Osteoblast (primary cell): ENCODE measurements around the gene PRKAG2. TPM values are rescaled to one million over a fixed set of nuclear protein-coding genes. Genes with fewer than 3 reads are reported as not detected.
A peak's percentile ranks its signal among the peaks of the same experiment; 100 is the strongest.

Experiments
- DNase-seq: peaks from one replicate; pipeline ENCODE4 v3.0.0; 2011; ENCODE audit warnings: low spot score, mixed read lengths; ENCODE audit not compliant: insufficient read length; ENCODE audit errors: missing footprints
- H2AFZ ChIP-seq: 2 replicates; pipeline ENCODE4 v1.6.0; 2011; ENCODE audit warnings: mild to moderate bottlenecking, low read length
- H3K27ac ChIP-seq: 2 replicates; pipeline ENCODE4 v1.5.1; 2011; ENCODE audit warnings: mild to moderate bottlenecking, low read depth, low read length, moderate library complexity
- H3K27me3 ChIP-seq: 2 replicates; pipeline ENCODE4 v1.6.0; 2012; ENCODE audit warnings: mild to moderate bottlenecking, control low read depth, inconsistent platforms, low read length, moderate library complexity; ENCODE audit not compliant: insufficient read depth
- H3K36me3 ChIP-seq: 2 replicates; pipeline ENCODE4 v1.5.1; 2011; ENCODE audit warnings: mild to moderate bottlenecking, low read length, control low read depth, moderate library complexity; ENCODE audit not compliant: insufficient read depth
- H3K4me1 ChIP-seq: 2 replicates; pipeline ENCODE4 v1.5.1; 2011; ENCODE audit warnings: mild to moderate bottlenecking, low read length, control low read depth, moderate library complexity; ENCODE audit not compliant: insufficient read depth
- H3K4me2 ChIP-seq: 2 replicates; pipeline ENCODE4 v1.6.0; 2011; ENCODE audit warnings: mild to moderate bottlenecking, low read length; ENCODE audit not compliant: insufficient read depth
- H3K4me3 ChIP-seq: fragments of 200-600 bp; sonication (generic); 3 replicates; pipeline ENCODE4 v1.5.1; 2012; ENCODE audit warnings: mild to moderate bottlenecking, low read length, inconsistent platforms; ENCODE audit not compliant: insufficient read depth
- H3K79me2 ChIP-seq: 2 replicates; pipeline ENCODE4 v1.6.0; 2012; ENCODE audit warnings: mild to moderate bottlenecking, low read length, control low read depth, inconsistent platforms; ENCODE audit not compliant: insufficient read depth
- H3K9me3 ChIP-seq: 2 replicates; pipeline ENCODE4 v1.5.1; 2011; ENCODE audit warnings: low read depth, low read length, control low read depth
- H4K20me1 ChIP-seq: 2 replicates; pipeline ENCODE4 v1.6.0; 2012; ENCODE audit warnings: mild to moderate bottlenecking, low read length, control low read depth; ENCODE audit not compliant: insufficient read depth
- CTCF ChIP-seq: IDR thresholded peaks from 2 replicates; pipeline ENCODE4 v1.5.1; 2011; ENCODE audit warnings: mild to moderate bottlenecking, low read depth, low read length, moderate library complexity; ENCODE audit errors: extremely low read depth
- total RNA-seq: library from RNA; depleted of rRNA; stranded (reverse); fragments of >200 nt; gene quantifications from 2 replicates; pipeline ENCODE4 v1.2.3, GENCODE V29; 2012

Gene PRKAG2
- total RNA-seq, 1 donor: 20.6 TPM

GRCh38 chr7:151792086-151792485 is 84.8 kb downstream of the PRKAG2 start:
- Histone ChIP-seq H4K20me1 (no peaks in the 10 kb centered on the region), H3K4me2 (no peak overlapping the region), H3K36me3 (no peaks in the 10 kb centered on the region), H2AFZ (no peak overlapping the region), H3K79me2 (no peaks in the 10 kb centered on the region), H3K9me3 (no peaks in the 10 kb centered on the region), H3K27ac (no peak overlapping the region), H3K4me1 (peaks cover 17% of the 10 kb centered on the region), H3K4me3 (no peak overlapping the region), H3K27me3 (peaks cover 16% of the 10 kb centered on the region)
- peak; percentile 92 for DNase-seq
- TF ChIP-seq CTCF: no peak

GRCh38 chr7:151790830-151791620 is 85.9 kb downstream of the PRKAG2 start:
- no peak for TF ChIP-seq CTCF
- no peaks in the 10 kb centered on the region for H3K79me2 ChIP-seq
- peak; percentile 42 for DNase-seq
- no peaks in the 10 kb centered on the region for H3K36me3 ChIP-seq
- no peak overlapping the region for H3K4me3 ChIP-seq
- no peaks in the 10 kb centered on the region for H3K9me3 ChIP-seq
- peaks cover 14% of the 10 kb centered on the region for H3K4me1 ChIP-seq
- H4K20me1 ChIP-seq: no peaks in the 10 kb centered on the region
- no peak overlapping the region for H2AFZ ChIP-seq
- H3K27me3 ChIP-seq: peaks cover 23% of the 10 kb centered on the region
- H3K4me2 ChIP-seq: no peak overlapping the region
- no peak overlapping the region for H3K27ac ChIP-seq

GRCh38 chr7:151790095-151790829 is 86.7 kb downstream of the PRKAG2 start:
- peak; percentile 72 for DNase-seq
- no peak for TF ChIP-seq CTCF
- no peaks in the 10 kb centered on the region for H3K36me3 ChIP-seq
- H3K27ac ChIP-seq: no peak overlapping the region
- no peak overlapping the region for H3K4me2 ChIP-seq
- H3K4me1 ChIP-seq: peaks cover 14% of the 10 kb centered on the region
- H4K20me1 ChIP-seq: no peaks in the 10 kb centered on the region
- H3K9me3 ChIP-seq: no peaks in the 10 kb centered on the region
- no peak overlapping the region for H3K4me3 ChIP-seq
- H2AFZ ChIP-seq: no peak overlapping the region
- peaks cover 24% of the 10 kb centered on the region for H3K27me3 ChIP-seq
- H3K79me2 ChIP-seq: no peaks in the 10 kb centered on the region

GRCh38 chr7:151789380-151789947 is 87.5 kb downstream of the PRKAG2 start:
- Histone ChIP-seq H3K79me2 (no peaks in the 10 kb centered on the region), H3K27me3 (peaks cover 24% of the 10 kb centered on the region), H2AFZ (no peak overlapping the region), H3K27ac (no peak overlapping the region), H4K20me1 (no peaks in the 10 kb centered on the region), H3K36me3 (no peaks in the 10 kb centered on the region), H3K4me3 (no peak overlapping the region), H3K4me2 (no peak overlapping the region), H3K4me1 (peaks cover 9% of the 10 kb centered on the region), H3K9me3 (no peaks in the 10 kb centered on the region)
- no peak for DNase-seq
- TF ChIP-seq CTCF: no peak
